GM12878 (cell line): Measurements from ENCODE around the gene MYH9. TPM values are rescaled to one million over a fixed set of nuclear protein-coding genes. Genes with fewer than 3 reads are reported as not detected.

Experiments used
- ATAC-seq: fragments of 200-7000 bp; cut with Tn5 transposase; 3 replicates; pipeline ENCODE4 v1.9.1; 2020; ENCODE audit warnings: mild to moderate bottlenecking, moderate library complexity
- BruUV-seq: library from RNA; stranded (reverse); fragments of 400-500 nt; replicated peaks from 2 replicates; lab custom pipeline; 2021; lab: Mats Ljungman, UMichigan
- CTCF ChIA-PET: fragments of 300-600 bp; sonication (Branson Sonifier 250); formaldehyde crosslinking; extraction: SDS; loops from one replicate; lab custom pipeline; 2021; ENCODE audit warnings: inconsistent platforms; lab: Yijun Ruan, JAX
- POLR2A ChIA-PET: fragments of 350-600 bp; formaldehyde crosslinking; extraction: SDS; loops from one replicate; lab custom pipeline; 2021; ENCODE audit warnings: inconsistent platforms; lab: Charles Lee
- RAD21 ChIA-PET: fragments of 300-600 bp; sonication (Branson Sonifier 250); formaldehyde crosslinking; loops from one replicate; lab custom pipeline; 2023; ENCODE audit warnings: antibody characterized with exemption; ENCODE audit not compliant: unreplicated experiment; lab: Charles Lee
- SMC1A ChIA-PET: fragments of 300-600 bp; sonication (Branson Sonifier 250); formaldehyde crosslinking; loops from one replicate; lab custom pipeline; 2023; ENCODE audit not compliant: unreplicated experiment, uncharacterized antibody; lab: Charles Lee
- DNase-seq: peaks from one replicate; pipeline ENCODE4 v3.0.0-alpha.2; 2011; ENCODE audit warnings: low read depth, low spot score
- FAIRE-seq: peaks from 3 replicates; lab custom pipeline; 2011; peaks lifted over from hg19 to GRCh38; lab: Jason Lieb, UNC
- H2AFZ ChIP-seq: 2 replicates; pipeline ENCODE4 v1.6.0; 2011; ENCODE audit warnings: low read depth, low read length, control low read depth; ENCODE audit not compliant: control insufficient read depth
- H3K27ac ChIP-seq: 2 replicates; pipeline ENCODE4 v1.5.1; 2011; ENCODE audit warnings: control low read depth; ENCODE audit not compliant: control insufficient read depth, insufficient read depth
- H3K27me3 ChIP-seq, 2 experiments: replicated peaks in 1 of 2; 2 replicates each; pipeline versions ENCODE4 v1.6.0 to v1.6.1; 2011; ENCODE audit warnings: low read length in 1 of 2; ENCODE audit not compliant: control insufficient read depth in 2 of 2, insufficient read depth in 2 of 2
- H3K36me3 ChIP-seq, 2 experiments: 2 replicates each; pipeline ENCODE4 v1.5.1; 2011; ENCODE audit warnings: low read length in 1 of 2; ENCODE audit not compliant: control insufficient read depth in 2 of 2, insufficient read depth in 2 of 2
- H3K4me1 ChIP-seq: 2 replicates; pipeline ENCODE4 v1.6.1; 2011; ENCODE audit warnings: mild to moderate bottlenecking, low read length, moderate library complexity, mixed read lengths; ENCODE audit not compliant: control insufficient read depth, insufficient read depth
- H3K4me2 ChIP-seq: 2 replicates; pipeline ENCODE4 v1.6.0; 2011; ENCODE audit warnings: control low read depth; ENCODE audit not compliant: control insufficient read depth, insufficient read depth
- H3K4me3 ChIP-seq: fragments of 200-600 bp; sonication (generic); 2 replicates; pipeline ENCODE4 v1.5.1; 2016
- H3K79me2 ChIP-seq: 2 replicates; pipeline ENCODE4 v1.6.0; 2011; ENCODE audit warnings: low read length; ENCODE audit not compliant: control insufficient read depth, insufficient read depth
- H3K9ac ChIP-seq: 2 replicates; pipeline ENCODE4 v1.8.0; 2011; ENCODE audit warnings: low read length, control low read depth, mixed read lengths; ENCODE audit not compliant: control insufficient read depth, insufficient read depth
- H3K9me3 ChIP-seq: replicated peaks from 3 replicates; pipeline ENCODE4 v1.5.1; 2011; ENCODE audit warnings: mild to moderate bottlenecking, low read length; ENCODE audit not compliant: control insufficient read depth, insufficient read depth
- H4K20me1 ChIP-seq: 2 replicates; pipeline ENCODE4 v1.6.0; 2011; ENCODE audit not compliant: control insufficient read depth, insufficient read depth
- CHD2 ChIP-seq: IDR thresholded peaks from 2 replicates; pipeline ENCODE4 v1.6.1; 2011; ENCODE audit warnings: low read depth, low read length, improper control_type of control experiment, borderline replicate concordance
- KAT2A ChIP-seq: conservative IDR thresholded peaks from 2 replicates; pipeline ENCODE4 v1.6.1; 2011; ENCODE audit warnings: low read depth, low read length; ENCODE audit not compliant: control insufficient read depth
- KDM1A ChIP-seq: fragments of 200-600 bp; sonication (generic); IDR thresholded peaks from 2 replicates; pipeline ENCODE4 v1.6.1; 2016; ENCODE audit warnings: borderline replicate concordance
- MTA2 ChIP-seq: fragments of 450-650 bp; IDR thresholded peaks from 2 replicates; pipeline ENCODE4 v1.6.1; 2016; ENCODE audit warnings: low read depth, mild to moderate bottlenecking, moderate library complexity
- TCF12 ChIP-seq: IDR thresholded peaks from 2 replicates; pipeline ENCODE4 v1.6.1; 2011; ENCODE audit warnings: low read depth, mild to moderate bottlenecking, low read length
- WGBS: methylation state at CpG from one replicate; pipeline ENCODE4 v1.1.6; 2016; ENCODE audit warnings: low lambda C conversion rate; ENCODE audit not compliant: insufficient replicate concordance, insufficient coverage; ENCODE audit errors: missing lambda C conversion rate; 5-methylcytosine and 5-hydroxymethylcytosine counted together
- in situ Hi-C: fragments of 300-500 bp; cut with MboI; formaldehyde crosslinking; loops from 9 replicates; pipeline ENCODE4 v1.14.3; 2018; ENCODE audit warnings: mixed read lengths
- intact Hi-C: fragments of 100-400 bp; cut with micrococcal nuclease; formaldehyde crosslinking; loops from one replicate; pipeline ENCODE4 v1.14.2; 2022; ENCODE audit not compliant: unreplicated experiment
- polyA plus RNA-seq, 11 experiments: library from polyadenylated mRNA; depleted of rRNA in 4 of 11; unstranded in 6 of 11; stranded (reverse) in 5 of 11; fragments of >200 nt; fragmentation: Nextera tagmentation in 4 of 11; fragmentation: Illumina TruSeq in 1 of 11; extraction: Ambion mirVana in 4 of 11; extraction: Trizol in 1 of 11; gene quantifications; 1 replicate in 1 of 11; 2 replicates in 10 of 11; pipeline versions ENCODE4 v1.2.1 to v1.2.3, GENCODE V29; 2011 to 2016; ENCODE audit warnings: inconsistent platforms in 2 of 11, missing spikeins in 2 of 11, low read depth in 1 of 11
- total RNA-seq, 4 experiments: library from RNA; depleted of rRNA in 3 of 4; stranded (reverse); fragments of >200 nt in 3 of 4; fragmentation: Illumina TruSeq in 1 of 4; extraction: Trizol in 1 of 4; gene quantifications; 2 replicates each; pipeline versions ENCODE4 v1.2.1 to v1.2.3, GENCODE V29; 2013 to 2021
- TF ChIP-seq, protein P1 (sequence below): fragments of 450-650 bp; IDR thresholded peaks from 2 replicates; pipeline ENCODE4 v1.6.1; 2017; ENCODE audit warnings: low read depth, mild to moderate bottlenecking, moderate library complexity
- TF ChIP-seq, protein P2 (sequence below): fragments of 450-650 bp; IDR thresholded peaks from 2 replicates; pipeline ENCODE4 v1.6.1; 2018; ENCODE audit warnings: mild to moderate bottlenecking, low read depth, moderate library complexity; ENCODE audit not compliant: partially characterized antibody

The MYH9 gene
- total and polyA plus RNA-seq, 10 of the 15 experiments (the other 5 are each of a cell fraction or from before 2014, with no cell fraction given): 5.1 to 525 (median 145) TPM

DNA sequence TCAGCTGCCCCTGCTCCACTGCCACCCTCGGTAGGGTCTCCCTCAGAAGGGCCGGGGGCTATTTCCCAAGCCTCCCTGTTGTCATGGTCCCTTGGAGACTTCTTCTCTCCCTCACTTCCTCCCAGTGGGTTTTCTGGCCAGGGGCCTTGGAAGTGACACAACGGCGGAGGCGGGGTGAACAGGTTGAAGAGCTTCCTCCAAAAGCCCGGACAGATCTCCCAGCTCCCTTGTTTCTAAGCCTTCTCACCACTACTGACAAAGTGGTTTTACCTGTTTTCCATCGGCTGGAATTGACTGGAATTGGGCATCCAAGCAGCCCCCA is 14.5 kb downstream of the MYH9 start:
- Histone ChIP-seq H3K36me3 (peaks cover 20 to 25% of the 10 kb centered on the region in 2 experiments; a peak in 3 of 4 replicates), H3K79me2 (peaks cover 97% of the 10 kb centered on the region), H3K27ac (peak overlapping the region; percentile 61), H3K4me1 (peaks cover 84% of the 10 kb centered on the region), H4K20me1 (peaks cover 20% of the 10 kb centered on the region), H3K4me2 (peak overlapping the region; percentile 59), H3K9ac (no peak overlapping the region), H2AFZ (no peak overlapping the region), H3K9me3 (no peaks in the 10 kb centered on the region), H3K27me3 (no peaks in the 10 kb centered on the region), H3K4me3 (no peak overlapping the region)
- in situ Hi-C loops (no loop called here), intact Hi-C loops (no loop called here)
- BruUV-seq: no TSS peak
- ChIA-PET SMC1A (interaction anchor here (1.0 to 4.1 kb wide), 3 partner anchors 8 to 13 kb away, joined by 3 to 20 read pairs (median 3); no protein-coding TSS in a partner anchor), POLR2A (interaction anchor here (0.7 kb wide), 1 partner anchor 13 kb away, joined by 3 read pairs; no protein-coding TSS in a partner anchor), RAD21 (interaction anchor here (0.7 to 1.3 kb wide), 2 partner anchors 40 to 116 kb away, joined by 3 to 4 read pairs; no protein-coding TSS in a partner anchor), CTCF (no interaction called here)
- DNase-seq (no peak), FAIRE-seq (no peak), ATAC-seq (no peak)
- TF ChIP-seq, protein P1, sequence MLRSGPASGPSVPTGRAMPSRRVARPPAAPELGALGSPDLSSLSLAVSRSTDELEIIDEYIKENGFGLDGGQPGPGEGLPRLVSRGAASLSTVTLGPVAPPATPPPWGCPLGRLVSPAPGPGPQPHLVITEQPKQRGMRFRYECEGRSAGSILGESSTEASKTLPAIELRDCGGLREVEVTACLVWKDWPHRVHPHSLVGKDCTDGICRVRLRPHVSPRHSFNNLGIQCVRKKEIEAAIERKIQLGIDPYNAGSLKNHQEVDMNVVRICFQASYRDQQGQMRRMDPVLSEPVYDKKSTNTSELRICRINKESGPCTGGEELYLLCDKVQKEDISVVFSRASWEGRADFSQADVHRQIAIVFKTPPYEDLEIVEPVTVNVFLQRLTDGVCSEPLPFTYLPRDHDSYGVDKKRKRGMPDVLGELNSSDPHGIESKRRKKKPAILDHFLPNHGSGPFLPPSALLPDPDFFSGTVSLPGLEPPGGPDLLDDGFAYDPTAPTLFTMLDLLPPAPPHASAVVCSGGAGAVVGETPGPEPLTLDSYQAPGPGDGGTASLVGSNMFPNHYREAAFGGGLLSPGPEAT: no peak
- TF ChIP-seq, protein P2, sequence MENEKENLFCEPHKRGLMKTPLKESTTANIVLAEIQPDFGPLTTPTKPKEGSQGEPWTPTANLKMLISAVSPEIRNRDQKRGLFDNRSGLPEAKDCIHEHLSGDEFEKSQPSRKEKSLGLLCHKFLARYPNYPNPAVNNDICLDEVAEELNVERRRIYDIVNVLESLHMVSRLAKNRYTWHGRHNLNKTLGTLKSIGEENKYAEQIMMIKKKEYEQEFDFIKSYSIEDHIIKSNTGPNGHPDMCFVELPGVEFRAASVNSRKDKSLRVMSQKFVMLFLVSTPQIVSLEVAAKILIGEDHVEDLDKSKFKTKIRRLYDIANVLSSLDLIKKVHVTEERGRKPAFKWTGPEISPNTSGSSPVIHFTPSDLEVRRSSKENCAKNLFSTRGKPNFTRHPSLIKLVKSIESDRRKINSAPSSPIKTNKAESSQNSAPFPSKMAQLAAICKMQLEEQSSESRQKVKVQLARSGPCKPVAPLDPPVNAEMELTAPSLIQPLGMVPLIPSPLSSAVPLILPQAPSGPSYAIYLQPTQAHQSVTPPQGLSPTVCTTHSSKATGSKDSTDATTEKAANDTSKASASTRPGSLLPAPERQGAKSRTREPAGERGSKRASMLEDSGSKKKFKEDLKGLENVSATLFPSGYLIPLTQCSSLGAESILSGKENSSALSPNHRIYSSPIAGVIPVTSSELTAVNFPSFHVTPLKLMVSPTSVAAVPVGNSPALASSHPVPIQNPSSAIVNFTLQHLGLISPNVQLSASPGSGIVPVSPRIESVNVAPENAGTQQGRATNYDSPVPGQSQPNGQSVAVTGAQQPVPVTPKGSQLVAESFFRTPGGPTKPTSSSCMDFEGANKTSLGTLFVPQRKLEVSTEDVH: no peak
- TF ChIP-seq KAT2A (no peak), TCF12 (no peak), KDM1A (no peak), CHD2 (no peak), MTA2 (no peak)
- WGBS: 75% methylated on average over 7 of the region's 7 CpGs
